HepG2 (cell line): ENCODE measurements around the gene KCNIP4. TPM values are rescaled to one million over a fixed set of nuclear protein-coding genes. Genes with fewer than 3 reads are reported as not detected.

ENCODE experiments used
- ATAC-seq: fragments of 200-7000 bp; cut with Tn5 transposase; 3 replicates; pipeline ENCODE4 v1.9.1; 2020; ENCODE audit warnings: mild to moderate bottlenecking, moderate library complexity
- BruUV-seq: library from RNA; stranded (reverse); fragments of 400-500 nt; replicated peaks from 2 replicates; lab custom pipeline; 2021; lab: Mats Ljungman, UMichigan
- CTCF ChIA-PET: fragments of 300-600 bp; formaldehyde crosslinking; extraction: SDS; loops from one replicate; lab custom pipeline; 2021; ENCODE audit warnings: low total read pairs, inconsistent platforms, low intra/inter-chr PET ratio; lab: Yijun Ruan, JAX
- POLR2A ChIA-PET: fragments of 350-600 bp; sonication (Branson Sonifier 250); formaldehyde crosslinking; loops from one replicate; lab custom pipeline; 2020; ENCODE audit warnings: antibody characterized with exemption, inconsistent platforms; lab: Yijun Ruan, JAX
- DNase-seq: peaks from one replicate; pipeline ENCODE4 v3.0.0-alpha.2; 2015; ENCODE audit warnings: low spot score
- FAIRE-seq: peaks from 3 replicates; lab custom pipeline; 2011; peaks lifted over from hg19 to GRCh38; lab: Jason Lieb, UNC
- H2AFZ ChIP-seq: one replicate; pipeline ENCODE4 v1.6.1; 2011; ENCODE audit warnings: low read length, inconsistent platforms
- H3K27ac ChIP-seq: fragments of 300-600 bp; 3 replicates; pipeline ENCODE4 v1.8.0; 2011; ENCODE audit warnings: mixed run types, mild to moderate bottlenecking, mixed read lengths, low read length, inconsistent platforms; ENCODE audit not compliant: insufficient read depth; ENCODE audit errors: extremely low read length
- H3K27me3 ChIP-seq, 2 experiments: fragments of 200-600 bp in 1 of 2; 2 replicates in 1 of 2; 3 replicates in 1 of 2; pipeline versions ENCODE4 v1.6.0 to v1.8.0; 2011; ENCODE audit warnings: low read length in 2 of 2, mild to moderate bottlenecking in 2 of 2, moderate library complexity in 2 of 2, inconsistent platforms in 1 of 2; ENCODE audit not compliant: insufficient read depth in 2 of 2, control insufficient read depth in 1 of 2
- H3K36me3 ChIP-seq, 2 experiments: fragments of 200-600 bp in 1 of 2; replicated peaks in 1 of 2; 2 replicates in 1 of 2; 3 replicates in 1 of 2; pipeline versions ENCODE4 v1.5.1 to v1.8.0; 2011; ENCODE audit warnings: low read length in 2 of 2, inconsistent platforms in 1 of 2; ENCODE audit not compliant: insufficient read depth in 2 of 2, control insufficient read depth in 1 of 2
- H3K4me1 ChIP-seq: 2 replicates; pipeline ENCODE4 v1.5.1; 2012; ENCODE audit warnings: low read length, inconsistent platforms; ENCODE audit not compliant: insufficient read depth
- H3K4me2 ChIP-seq: 2 replicates; pipeline ENCODE4 v1.6.0; 2011; ENCODE audit warnings: low read depth, low read length, inconsistent platforms
- H3K4me3 ChIP-seq, 3 experiments: fragments of 200-600 bp in 1 of 3; sonication (generic), shearing (Covaris generic) in 1 of 3; replicated peaks in 1 of 3; 2 replicates each; pipeline ENCODE4 v1.5.1; 2011 to 2016; ENCODE audit warnings: low read length in 3 of 3, inconsistent platforms in 2 of 3, low read depth in 2 of 3, mild to moderate bottlenecking in 2 of 3, control low read depth in 1 of 3, mixed read lengths in 1 of 3; ENCODE audit not compliant: insufficient read depth in 1 of 3
- H3K79me2 ChIP-seq: one replicate; pipeline ENCODE4 v1.6.1; 2011; ENCODE audit warnings: low read length, inconsistent platforms; ENCODE audit not compliant: insufficient read depth
- H3K9ac ChIP-seq: 2 replicates; pipeline ENCODE4 v1.6.0; 2011; ENCODE audit warnings: mild to moderate bottlenecking, low read depth, low read length, inconsistent platforms; ENCODE audit not compliant: insufficient read depth
- H3K9me3 ChIP-seq: 2 replicates; pipeline ENCODE4 v1.5.1; 2012; ENCODE audit warnings: mild to moderate bottlenecking, low read length
- H4K20me1 ChIP-seq: 2 replicates; pipeline ENCODE4 v1.6.0; 2011; ENCODE audit warnings: inconsistent platforms, mild to moderate bottlenecking, low read length, moderate library complexity; ENCODE audit not compliant: insufficient read depth
- ARNTL ChIP-seq: sonication (generic); formaldehyde crosslinking; IDR thresholded peaks from 2 replicates; pipeline ENCODE4 v1.4.0; 2020; ENCODE audit warnings: mild to moderate bottlenecking, missing genetic modification reagents
- CAMTA2 ChIP-seq: sonication (generic); formaldehyde crosslinking; IDR thresholded peaks from 2 replicates; pipeline ENCODE4 v1.4.0; 2020; ENCODE audit warnings: mild to moderate bottlenecking, missing genetic modification reagents, borderline replicate concordance
- ISL2 ChIP-seq: sonication (generic); formaldehyde crosslinking; IDR thresholded peaks from 2 replicates; pipeline ENCODE4 v1.5.0; 2020; ENCODE audit warnings: missing genetic modification reagents
- NCOA1 ChIP-seq: sonication (generic); formaldehyde crosslinking; IDR thresholded peaks from 2 replicates; pipeline ENCODE4 v1.9.0; 2021; ENCODE audit warnings: missing genetic modification reagents
- PITX1 ChIP-seq: sonication (generic); formaldehyde crosslinking; IDR thresholded peaks from 2 replicates; pipeline ENCODE4 v1.5.1; 2020; ENCODE audit warnings: mild to moderate bottlenecking, missing genetic modification reagents
- RELA ChIP-seq: sonication (generic); formaldehyde crosslinking; IDR thresholded peaks from 2 replicates; pipeline ENCODE4 v1.4.0; 2020; ENCODE audit warnings: missing genetic modification reagents
- STAG1 ChIP-seq: sonication (generic); formaldehyde crosslinking; IDR thresholded peaks from 2 replicates; pipeline ENCODE4 v1.4.0; 2020; ENCODE audit warnings: missing genetic modification reagents
- ZNF44 ChIP-seq: sonication (generic); formaldehyde crosslinking; IDR thresholded peaks from 2 replicates; pipeline ENCODE4 v1.5.1; 2020; ENCODE audit warnings: mild to moderate bottlenecking, missing genetic modification reagents
- ZNF451 ChIP-seq: sonication (generic); formaldehyde crosslinking; IDR thresholded peaks from 2 replicates; pipeline ENCODE4 v1.5.0; 2020; ENCODE audit warnings: mild to moderate bottlenecking, missing genetic modification reagents
- ZNF672 ChIP-seq: sonication (generic); formaldehyde crosslinking; IDR thresholded peaks from 2 replicates; pipeline ENCODE4 v1.8.1; 2022; ENCODE audit warnings: missing genetic modification reagents
- ZNF709 ChIP-seq: sonication (generic); formaldehyde crosslinking; IDR thresholded peaks from 2 replicates; pipeline ENCODE4 v1.5.0; 2020; ENCODE audit warnings: mild to moderate bottlenecking, missing genetic modification reagents
- ZSCAN25 ChIP-seq: sonication (generic); formaldehyde crosslinking; IDR thresholded peaks from 2 replicates; pipeline ENCODE4 v1.8.0; 2022; ENCODE audit warnings: mild to moderate bottlenecking, missing genetic modification reagents
- WGBS: methylation state at CpG from one replicate; pipeline ENCODE4 v1.1.6; 2017; ENCODE audit warnings: low lambda C conversion rate; 5-methylcytosine and 5-hydroxymethylcytosine counted together
- in situ Hi-C: cut with HindIII; loops from 2 replicates; pipeline ENCODE4 v1.10.0; 2017; ENCODE audit warnings: low pct_unique_long_range_greater_than_20kb; ENCODE audit not compliant: extremely low pct_ligation_motif_present
- intact Hi-C: fragments of 100-400 bp; cut with micrococcal nuclease; formaldehyde crosslinking; loops from one replicate; pipeline ENCODE4 v1.10.0; 2022; ENCODE audit not compliant: unreplicated experiment
- polyA plus RNA-seq, 8 experiments: library from polyadenylated mRNA; depleted of rRNA in 3 of 8; stranded (reverse) in 7 of 8; unstranded in 1 of 8; fragments of >200 nt; fragmentation: Illumina TruSeq in 4 of 8; extraction: Trizol in 4 of 8; gene quantifications; 2 replicates each; pipeline versions ENCODE4 v1.2.1 to v1.2.3, GENCODE V29; 2011 to 2016; ENCODE audit warnings: low read depth in 4 of 8, missing spikeins in 1 of 8, mixed read lengths in 1 of 8; ENCODE audit not compliant: insufficient read depth in 1 of 8
- total RNA-seq, 5 experiments: library from RNA; depleted of rRNA; stranded (reverse); fragments of >200 nt; fragmentation: Illumina TruSeq; extraction: Trizol; gene quantifications; 2 replicates each; pipeline ENCODE4 v1.2.3, GENCODE V29; 2016; ENCODE audit warnings: low read depth in 1 of 5
- TF ChIP-seq, protein P1 (sequence below): sonication (generic); formaldehyde crosslinking; IDR thresholded peaks from 2 replicates; pipeline ENCODE4 v1.5.0; 2020; ENCODE audit warnings: mild to moderate bottlenecking, missing genetic modification reagents, moderate library complexity
- TF ChIP-seq, protein P2 (sequence below): sonication (generic); formaldehyde crosslinking; IDR thresholded peaks from 2 replicates; pipeline ENCODE4 v1.4.0; 2020; ENCODE audit warnings: missing genetic modification reagents

KCNIP4 gene
- total and polyA plus RNA-seq, 2 of the 13 experiments (the other 11 are each of a cell fraction or from before 2014, with no cell fraction given): 0.09 TPM; not detected in 1

DNA sequence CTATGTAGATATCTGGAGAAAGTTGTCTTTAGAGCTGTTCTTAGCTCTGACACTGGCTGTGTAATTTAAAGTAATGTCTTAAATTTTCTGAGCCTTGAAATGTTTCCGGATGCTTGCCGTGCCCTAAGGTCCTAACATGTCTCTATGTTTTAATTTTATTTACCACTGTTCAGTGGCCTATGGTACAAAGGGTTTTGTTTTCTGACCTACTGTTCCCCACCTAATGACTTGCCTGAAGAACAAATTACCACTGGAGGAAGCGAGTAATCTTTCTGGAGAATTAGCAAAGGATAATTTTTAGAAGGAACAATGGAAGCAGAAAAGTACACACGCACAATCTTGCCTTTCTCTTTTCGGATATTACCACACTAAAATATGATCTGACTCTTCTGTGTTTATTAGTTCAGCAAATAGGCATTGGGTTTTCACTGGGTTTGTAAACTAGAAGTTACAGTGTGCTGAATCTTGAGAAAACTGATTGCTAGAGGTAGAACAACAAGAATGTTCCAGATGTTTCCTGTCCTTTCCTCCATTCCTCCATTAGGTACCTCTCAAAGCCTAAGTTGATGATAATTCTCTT is 812.4 kb downstream of the KCNIP4 start:
- FAIRE-seq (no peak), ATAC-seq (no peak), DNase-seq (no peak)
- H3K36me3 ChIP-seq: no peaks in the 10 kb centered on the region
- no peaks in the 10 kb centered on the region for H3K27me3 ChIP-seq
- no peaks in the 10 kb centered on the region for H4K20me1 ChIP-seq
- no peak overlapping the region for H3K4me2 ChIP-seq
- H3K27ac ChIP-seq: no peak overlapping the region
- TF ChIP-seq ZNF451 (CRISPR knock-in tag): no peak
- TF ChIP-seq CAMTA2: no peak
- TF ChIP-seq ZNF709 (CRISPR knock-in tag): no peak
- no TSS peak for BruUV-seq
- no peak overlapping the region for H3K4me3 ChIP-seq
- H3K4me1 ChIP-seq: no peaks in the 10 kb centered on the region
- H3K79me2 ChIP-seq: no peaks in the 10 kb centered on the region
- CTCF ChIA-PET: no interaction called here
- no peak overlapping the region for H3K9ac ChIP-seq
- peaks cover 62% of the 10 kb centered on the region for H3K9me3 ChIP-seq
- H2AFZ ChIP-seq: no peak overlapping the region
- WGBS: 52% methylated on average over 5 of the region's 5 CpGs
- in situ Hi-C loops (loop anchor here (10.0 kb wide), 1 partner anchor 361 kb away; no protein-coding TSS in a partner anchor), intact Hi-C loops (no loop called here)
- POLR2A ChIA-PET: no interaction called here

DNA sequence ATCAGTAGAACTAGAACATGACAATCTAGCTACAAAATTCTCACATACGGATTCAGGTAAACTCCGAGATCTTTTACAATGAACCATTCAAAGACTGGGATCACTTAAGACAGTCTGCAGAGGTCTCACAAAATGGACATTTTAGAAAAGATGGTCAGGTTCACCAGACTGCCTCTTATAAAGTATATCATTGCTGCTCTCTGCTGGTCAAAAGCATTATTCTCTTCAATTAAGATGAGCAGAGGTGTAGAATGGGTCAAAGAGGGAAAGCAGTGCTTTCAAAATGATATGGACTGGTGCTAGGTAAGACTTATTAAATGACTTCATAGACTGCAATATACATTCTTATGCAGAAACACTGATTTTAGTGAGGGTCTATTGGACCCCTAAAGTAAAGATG is 813.6 kb downstream of the KCNIP4 start:
- Histone ChIP-seq H3K4me2 (no peak overlapping the region), H3K9me3 (peaks cover 55% of the 10 kb centered on the region), H3K9ac (no peak overlapping the region), H3K27ac (no peak overlapping the region), H3K36me3 (no peaks in the 10 kb centered on the region), H3K79me2 (no peaks in the 10 kb centered on the region), H2AFZ (no peak overlapping the region), H4K20me1 (no peaks in the 10 kb centered on the region), H3K4me3 (no peak overlapping the region), H3K4me1 (no peaks in the 10 kb centered on the region), H3K27me3 (no peaks in the 10 kb centered on the region)
- in situ Hi-C loops: loop anchor here (10.0 kb wide), 1 partner anchor 360 kb away; no protein-coding TSS in a partner anchor
- ChIA-PET CTCF (no interaction called here), POLR2A (no interaction called here)
- DNase-seq (no peak), FAIRE-seq (no peak), ATAC-seq (no peak; the same call in 2 of the 3 replicates)
- intact Hi-C loops: no loop called here
- 0% methylated on average over 2 of the region's 2 CpGs for WGBS
- no TSS peak for BruUV-seq
- no peak for TF ChIP-seq ZNF672 (CRISPR knock-in tag)
- no peak for TF ChIP-seq PITX1 (CRISPR knock-in tag)
- TF ChIP-seq, protein P1, sequence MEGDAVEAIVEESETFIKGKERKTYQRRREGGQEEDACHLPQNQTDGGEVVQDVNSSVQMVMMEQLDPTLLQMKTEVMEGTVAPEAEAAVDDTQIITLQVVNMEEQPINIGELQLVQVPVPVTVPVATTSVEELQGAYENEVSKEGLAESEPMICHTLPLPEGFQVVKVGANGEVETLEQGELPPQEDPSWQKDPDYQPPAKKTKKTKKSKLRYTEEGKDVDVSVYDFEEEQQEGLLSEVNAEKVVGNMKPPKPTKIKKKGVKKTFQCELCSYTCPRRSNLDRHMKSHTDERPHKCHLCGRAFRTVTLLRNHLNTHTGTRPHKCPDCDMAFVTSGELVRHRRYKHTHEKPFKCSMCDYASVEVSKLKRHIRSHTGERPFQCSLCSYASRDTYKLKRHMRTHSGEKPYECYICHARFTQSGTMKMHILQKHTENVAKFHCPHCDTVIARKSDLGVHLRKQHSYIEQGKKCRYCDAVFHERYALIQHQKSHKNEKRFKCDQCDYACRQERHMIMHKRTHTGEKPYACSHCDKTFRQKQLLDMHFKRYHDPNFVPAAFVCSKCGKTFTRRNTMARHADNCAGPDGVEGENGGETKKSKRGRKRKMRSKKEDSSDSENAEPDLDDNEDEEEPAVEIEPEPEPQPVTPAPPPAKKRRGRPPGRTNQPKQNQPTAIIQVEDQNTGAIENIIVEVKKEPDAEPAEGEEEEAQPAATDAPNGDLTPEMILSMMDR (CRISPR knock-in tag): peak; percentile 21; the same call in 1 of the 2 replicates
- TF ChIP-seq, protein P2, sequence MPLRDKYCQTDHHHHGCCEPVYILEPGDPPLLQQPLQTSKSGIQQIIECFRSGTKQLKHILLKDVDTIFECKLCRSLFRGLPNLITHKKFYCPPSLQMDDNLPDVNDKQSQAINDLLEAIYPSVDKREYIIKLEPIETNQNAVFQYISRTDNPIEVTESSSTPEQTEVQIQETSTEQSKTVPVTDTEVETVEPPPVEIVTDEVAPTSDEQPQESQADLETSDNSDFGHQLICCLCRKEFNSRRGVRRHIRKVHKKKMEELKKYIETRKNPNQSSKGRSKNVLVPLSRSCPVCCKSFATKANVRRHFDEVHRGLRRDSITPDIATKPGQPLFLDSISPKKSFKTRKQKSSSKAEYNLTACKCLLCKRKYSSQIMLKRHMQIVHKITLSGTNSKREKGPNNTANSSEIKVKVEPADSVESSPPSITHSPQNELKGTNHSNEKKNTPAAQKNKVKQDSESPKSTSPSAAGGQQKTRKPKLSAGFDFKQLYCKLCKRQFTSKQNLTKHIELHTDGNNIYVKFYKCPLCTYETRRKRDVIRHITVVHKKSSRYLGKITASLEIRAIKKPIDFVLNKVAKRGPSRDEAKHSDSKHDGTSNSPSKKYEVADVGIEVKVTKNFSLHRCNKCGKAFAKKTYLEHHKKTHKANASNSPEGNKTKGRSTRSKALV: no peak
- no peak for TF ChIP-seq ARNTL (CRISPR knock-in tag)
- TF ChIP-seq STAG1: peak; percentile 43
- no peak for TF ChIP-seq ZNF44 (CRISPR knock-in tag)
- no peak for TF ChIP-seq NCOA1
- no peak for TF ChIP-seq RELA (CRISPR knock-in tag)
- TF ChIP-seq ISL2 (CRISPR knock-in tag): no peak
- no peak for TF ChIP-seq ZSCAN25 (CRISPR knock-in tag)
